Type B pancreatic cell (in vitro differentiated cells): ENCODE measurements around the gene TBC1D1. TPM values are rescaled to one million over a fixed set of nuclear protein-coding genes. Genes with fewer than 3 reads are reported as not detected.

ENCODE experiments used
- DNase-seq: peaks from one replicate; pipeline ENCODE4 v3.0.0; 2021; ENCODE audit warnings: mixed read lengths; ENCODE audit not compliant: unreplicated experiment; ENCODE audit errors: extremely low spot score
- H3K27ac Mint-ChIP-seq: 2 replicates; pipeline ENCODE4 v1.8.0; 2021; ENCODE audit warnings: mild to moderate bottlenecking, mixed read lengths
- H3K27me3 Mint-ChIP-seq: 2 replicates; pipeline ENCODE4 v1.8.0; 2021; ENCODE audit warnings: mixed read lengths
- H3K36me3 Mint-ChIP-seq: 2 replicates; pipeline ENCODE4 v1.8.0; 2021; ENCODE audit warnings: mixed read lengths
- H3K4me1 Mint-ChIP-seq: one replicate; pipeline ENCODE4 v1.8.0; 2021; ENCODE audit warnings: mixed read lengths; ENCODE audit not compliant: unreplicated experiment
- H3K4me3 Mint-ChIP-seq: 2 replicates; pipeline ENCODE4 v1.8.0; 2021; ENCODE audit warnings: mild to moderate bottlenecking, mixed read lengths
- H3K9me3 Mint-ChIP-seq: 2 replicates; pipeline ENCODE4 v1.8.0; 2021; ENCODE audit warnings: mixed read lengths
- total RNA-seq: library from RNA; stranded (reverse); gene quantifications from 2 replicates; pipeline ENCODE4 v1.2.1, GENCODE V29; 2021; ENCODE audit warnings: low replicate concordance
- TF ChIP-seq, protein P1 (sequence below): fragments of 200-600 bp; sonication (generic); conservative IDR thresholded peaks from 2 replicates; pipeline ENCODE4 v1.5.0; 2021; ENCODE audit warnings: antibody characterized with exemption, mild to moderate bottlenecking

TBC1D1 gene
- total RNA-seq, 1 donor from 2014 or later: 110 TPM

DNA sequence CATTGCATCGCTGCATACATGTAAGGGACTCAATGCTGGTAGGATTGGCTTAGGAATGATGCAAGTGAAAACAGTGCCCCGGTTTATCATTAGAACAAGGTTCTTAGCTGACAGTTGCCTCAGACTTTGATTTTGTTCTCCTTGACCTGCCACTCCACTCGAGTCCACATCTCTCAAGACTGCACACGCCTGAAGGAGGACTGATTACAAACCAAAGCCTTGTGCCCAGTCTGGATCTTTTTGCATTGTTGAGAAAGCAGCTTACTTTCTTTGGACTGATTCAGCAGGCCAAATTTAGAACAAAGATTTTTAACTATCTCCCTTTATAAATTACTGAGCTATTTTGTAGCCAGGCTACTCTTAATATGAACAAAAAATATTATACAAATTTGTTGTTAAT is 194.9 kb downstream of the TBC1D1 start:
- DNase-seq: no peak
- Mint-ChIP-seq H3K9me3 (no peaks in the 10 kb centered on the region), H3K4me1 (peaks cover 69% of the 10 kb centered on the region), H3K36me3 (peaks cover 36% of the 10 kb centered on the region), H3K27me3 (no peaks in the 10 kb centered on the region), H3K4me3 (no peak overlapping the region), H3K27ac (no peak overlapping the region)
- TF ChIP-seq, protein P1, sequence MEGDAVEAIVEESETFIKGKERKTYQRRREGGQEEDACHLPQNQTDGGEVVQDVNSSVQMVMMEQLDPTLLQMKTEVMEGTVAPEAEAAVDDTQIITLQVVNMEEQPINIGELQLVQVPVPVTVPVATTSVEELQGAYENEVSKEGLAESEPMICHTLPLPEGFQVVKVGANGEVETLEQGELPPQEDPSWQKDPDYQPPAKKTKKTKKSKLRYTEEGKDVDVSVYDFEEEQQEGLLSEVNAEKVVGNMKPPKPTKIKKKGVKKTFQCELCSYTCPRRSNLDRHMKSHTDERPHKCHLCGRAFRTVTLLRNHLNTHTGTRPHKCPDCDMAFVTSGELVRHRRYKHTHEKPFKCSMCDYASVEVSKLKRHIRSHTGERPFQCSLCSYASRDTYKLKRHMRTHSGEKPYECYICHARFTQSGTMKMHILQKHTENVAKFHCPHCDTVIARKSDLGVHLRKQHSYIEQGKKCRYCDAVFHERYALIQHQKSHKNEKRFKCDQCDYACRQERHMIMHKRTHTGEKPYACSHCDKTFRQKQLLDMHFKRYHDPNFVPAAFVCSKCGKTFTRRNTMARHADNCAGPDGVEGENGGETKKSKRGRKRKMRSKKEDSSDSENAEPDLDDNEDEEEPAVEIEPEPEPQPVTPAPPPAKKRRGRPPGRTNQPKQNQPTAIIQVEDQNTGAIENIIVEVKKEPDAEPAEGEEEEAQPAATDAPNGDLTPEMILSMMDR: no peak

DNA sequence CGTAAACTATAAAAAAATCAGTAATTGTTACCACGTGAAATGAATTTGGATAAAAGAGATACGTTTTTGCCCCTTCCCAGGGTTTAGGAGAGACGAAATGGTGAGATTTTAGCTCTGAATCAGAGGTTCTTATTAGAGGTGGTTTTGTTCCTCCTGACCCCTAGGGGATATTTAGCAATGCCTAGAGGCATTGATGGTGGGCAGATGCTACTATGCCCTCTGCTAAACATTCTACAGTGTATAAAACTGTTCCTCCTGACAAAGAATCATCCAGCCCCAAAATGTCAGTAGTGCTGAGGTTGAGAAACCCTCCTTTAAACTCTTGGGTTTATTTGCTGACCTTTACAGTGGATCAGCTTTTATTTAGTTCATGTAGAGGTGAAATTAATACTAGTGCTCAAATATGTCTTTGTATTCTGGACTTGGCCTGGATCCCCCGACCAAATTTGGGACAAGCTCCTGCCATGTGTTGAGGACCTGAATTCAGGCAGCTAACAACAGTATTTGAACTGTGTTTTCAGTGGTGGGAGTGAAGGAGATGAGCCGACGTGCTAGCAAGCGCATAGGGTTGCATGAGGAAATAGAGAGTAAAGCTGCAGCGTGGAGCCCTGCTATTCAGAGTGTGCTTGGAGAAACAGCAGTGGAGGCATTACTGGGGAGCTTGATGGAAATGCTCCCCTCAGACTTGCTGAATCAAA is 195.4 kb downstream of the TBC1D1 start:
- no peaks in the 10 kb centered on the region for H3K9me3 Mint-ChIP-seq
- peaks cover 34% of the 10 kb centered on the region for H3K36me3 Mint-ChIP-seq
- TF ChIP-seq, protein P1: no peak
- no peak overlapping the region for H3K4me3 Mint-ChIP-seq
- H3K27ac Mint-ChIP-seq: no peak overlapping the region
- DNase-seq: no peak
- H3K4me1 Mint-ChIP-seq: peaks cover 68% of the 10 kb centered on the region
- H3K27me3 Mint-ChIP-seq: no peaks in the 10 kb centered on the region

DNA sequence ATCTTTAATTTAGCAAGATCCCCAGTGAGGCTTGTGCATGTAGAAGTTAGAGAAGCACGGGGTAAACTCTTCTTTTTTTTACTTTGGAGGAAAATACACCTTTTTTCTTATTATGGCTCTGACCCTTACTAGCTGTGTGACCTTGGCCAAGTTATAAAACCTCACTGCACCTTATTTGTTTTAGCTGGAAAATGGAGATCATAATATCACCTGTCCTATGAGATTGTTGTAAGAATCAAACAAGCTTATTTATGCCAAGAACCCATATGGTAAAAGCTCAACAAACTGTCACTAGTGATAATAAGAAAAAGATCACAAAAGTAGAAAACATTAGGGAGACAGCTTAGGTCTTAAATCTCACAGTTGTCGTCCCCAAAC is 196.0 kb downstream of the TBC1D1 start:
- Mint-ChIP-seq H3K4me3 (no peak overlapping the region), H3K27ac (no peak overlapping the region), H3K4me1 (peaks cover 65% of the 10 kb centered on the region), H3K27me3 (no peaks in the 10 kb centered on the region), H3K9me3 (no peaks in the 10 kb centered on the region), H3K36me3 (peaks cover 30% of the 10 kb centered on the region)
- TF ChIP-seq, protein P1: no peak
- no peak for DNase-seq

DNA sequence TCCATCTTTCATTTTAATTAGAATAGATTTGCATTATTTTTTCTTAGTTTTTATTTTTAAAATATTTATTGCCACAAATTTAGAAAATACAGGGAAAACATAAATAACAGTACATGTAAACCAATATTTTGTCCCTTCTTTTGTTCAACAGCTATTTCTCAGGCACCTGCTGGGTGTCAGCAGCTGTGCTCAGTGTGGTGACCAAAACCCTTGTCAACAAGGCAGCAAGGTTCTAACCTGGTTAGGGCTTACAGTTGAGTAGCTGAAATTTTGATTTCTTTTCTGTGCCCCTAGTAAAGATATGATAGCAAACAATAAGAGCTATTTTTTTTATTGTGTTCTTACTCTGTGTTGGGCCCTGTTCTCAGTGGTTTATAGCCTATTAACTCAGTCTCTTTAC is 197.4 kb downstream of the TBC1D1 start:
- H3K4me1 Mint-ChIP-seq: peaks cover 59% of the 10 kb centered on the region
- peaks cover 5% of the 10 kb centered on the region for H3K9me3 Mint-ChIP-seq
- DNase-seq: no peak
- H3K36me3 Mint-ChIP-seq: peaks cover 29% of the 10 kb centered on the region
- no peak overlapping the region for H3K27ac Mint-ChIP-seq
- H3K27me3 Mint-ChIP-seq: no peaks in the 10 kb centered on the region
- no peak overlapping the region for H3K4me3 Mint-ChIP-seq
- TF ChIP-seq, protein P1: no peak

DNA sequence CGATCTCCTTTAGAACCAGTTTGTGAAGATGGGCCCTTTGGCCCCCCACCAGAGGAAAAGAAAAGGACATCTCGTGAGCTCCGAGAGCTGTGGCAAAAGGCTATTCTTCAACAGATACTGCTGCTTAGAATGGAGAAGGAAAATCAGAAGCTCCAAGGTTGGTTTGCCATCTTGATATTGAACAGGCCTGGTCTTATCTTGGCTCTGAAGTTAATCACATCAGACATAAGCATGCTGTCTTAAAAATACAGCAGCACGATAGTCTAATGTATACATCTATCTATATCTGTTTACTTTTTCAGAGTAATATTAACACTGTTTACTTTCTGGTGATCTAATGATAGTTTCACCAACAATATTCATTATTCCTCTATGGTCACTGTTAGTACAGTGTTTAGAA is 199.1 kb downstream of the TBC1D1 start:
- no peak for DNase-seq
- Mint-ChIP-seq H3K4me1 (peaks cover 52% of the 10 kb centered on the region), H3K4me3 (no peak overlapping the region), H3K27ac (no peak overlapping the region), H3K9me3 (peaks cover 5% of the 10 kb centered on the region), H3K36me3 (peaks cover 29% of the 10 kb centered on the region), H3K27me3 (no peaks in the 10 kb centered on the region)
- TF ChIP-seq, protein P1: no peak
